Cortex of kidney (tissue), 1 donor: ENCODE measurements around the gene CHD9.
"Not testable (repeated sequence)": the region's sequence is repeated elsewhere in the genome, so short reads cannot be mapped to it uniquely, and the experiment has no call there.

Experiments
- DNase-seq: peaks from one replicate; lab custom pipeline; 2025; lab: John Stamatoyannopoulos, UW

CHD9 gene

DNA sequence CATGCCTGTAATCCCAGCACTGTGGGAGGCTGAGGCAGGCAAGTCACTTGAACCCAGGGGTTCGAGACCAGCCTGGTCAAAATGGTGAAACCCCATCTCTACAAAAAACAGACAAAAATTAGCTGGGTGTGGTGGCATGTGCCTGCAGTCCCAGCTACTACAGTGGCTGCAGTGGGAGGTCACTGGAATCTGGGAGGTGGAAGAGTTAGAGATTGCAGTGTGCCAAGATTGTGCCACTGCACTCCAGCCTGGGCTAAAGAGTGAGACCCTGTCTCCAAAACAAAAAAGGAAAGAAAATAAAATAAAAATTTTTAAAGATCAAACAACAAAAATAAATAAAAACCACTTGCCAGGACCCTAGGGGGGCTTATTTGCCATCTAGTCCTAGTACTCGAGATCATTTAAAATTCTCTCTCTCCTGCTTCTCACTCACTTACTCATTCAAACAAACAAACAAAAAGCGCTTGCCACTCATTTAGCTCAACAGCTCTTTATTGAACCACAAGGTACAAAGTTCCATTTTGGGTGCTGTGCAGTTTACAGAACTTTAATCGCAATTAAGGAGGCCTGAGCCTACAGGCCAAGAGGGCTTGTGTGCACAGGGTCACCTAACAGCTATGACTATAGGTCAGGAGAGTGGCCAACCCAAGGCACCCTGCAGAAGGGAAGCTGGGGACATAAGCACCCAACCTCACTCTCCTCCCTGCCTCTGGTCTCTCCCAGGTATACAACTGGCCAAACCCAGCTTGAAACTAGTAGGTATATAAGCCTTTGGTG lies 6.5 kb upstream of the CHD9 start:
- DNase-seq: no peak

DNA sequence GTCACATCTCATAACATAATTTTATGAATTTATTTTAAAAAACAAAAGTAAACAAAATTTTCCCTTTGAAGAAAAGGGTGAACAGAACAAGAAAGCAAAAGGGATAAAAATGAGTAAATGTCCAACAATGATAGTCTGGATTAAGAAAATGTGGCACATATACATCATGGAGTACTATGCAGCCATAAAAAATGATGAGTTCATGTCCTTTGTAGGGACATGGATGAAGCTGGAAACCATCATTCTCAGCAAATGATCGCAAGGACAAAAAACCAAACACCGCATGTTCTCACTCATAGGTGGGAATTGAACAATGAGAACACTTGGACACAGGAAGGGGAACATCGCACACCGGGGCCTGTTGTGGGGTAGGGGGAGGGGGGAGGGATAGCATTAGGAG lies 3.5 kb upstream of the CHD9 start:
- not testable (repeated sequence) for DNase-seq

DNA sequence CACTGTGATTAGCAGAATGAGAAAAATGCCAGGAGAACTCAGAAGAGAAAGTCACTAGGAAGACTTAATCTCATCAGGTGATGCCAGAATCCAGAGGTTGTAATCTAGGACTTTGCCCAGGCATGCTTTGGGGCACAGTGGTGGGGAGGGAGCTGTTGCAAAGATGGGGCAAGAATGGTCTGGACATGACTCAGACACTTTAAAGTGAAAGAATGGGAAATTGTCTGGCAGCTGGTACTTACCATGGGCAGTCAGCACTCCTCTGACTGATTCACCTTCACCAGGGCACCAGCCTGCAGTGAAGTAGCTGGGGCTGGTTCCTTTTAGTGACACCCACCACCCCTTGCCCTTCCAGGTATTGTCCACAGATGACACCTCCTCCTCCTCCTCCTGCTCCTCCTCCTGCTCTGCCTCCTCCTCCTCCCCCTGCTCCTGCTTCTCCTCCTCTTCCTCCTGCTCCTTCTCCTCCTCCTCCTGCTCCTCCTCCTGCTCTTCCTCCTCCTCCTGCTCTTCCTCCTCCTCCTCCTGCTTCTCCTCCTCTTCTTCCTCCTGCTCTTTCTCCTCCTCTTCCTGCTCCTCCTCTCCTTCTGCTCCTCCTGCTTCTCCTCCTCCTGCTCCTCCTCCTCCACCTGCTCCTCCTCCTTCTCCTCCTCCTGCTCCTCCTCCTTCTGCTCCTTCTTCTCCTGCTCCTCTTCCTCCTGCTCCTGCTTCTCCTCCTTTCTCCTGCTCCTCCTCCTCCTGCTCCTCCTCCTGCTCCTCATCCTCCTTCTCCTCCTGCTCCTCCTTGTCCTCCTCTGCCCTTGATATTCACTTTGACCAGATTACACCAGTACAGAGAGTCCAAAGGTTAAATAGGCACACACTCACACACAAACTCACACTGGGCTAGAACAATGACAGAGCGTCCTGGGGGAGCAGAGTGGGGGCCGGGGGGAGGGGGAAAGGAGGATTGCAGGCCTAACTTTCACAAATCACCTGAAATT lies 2.0 kb upstream of the CHD9 start, which contains the start of gene CHD9NB:
CHD9NB (minus strand) TSS at position 379 of the 983 bp plus-strand sequence. CDS start 8,739 bp downstream, outside the sequence.
- no peak for DNase-seq

DNA sequence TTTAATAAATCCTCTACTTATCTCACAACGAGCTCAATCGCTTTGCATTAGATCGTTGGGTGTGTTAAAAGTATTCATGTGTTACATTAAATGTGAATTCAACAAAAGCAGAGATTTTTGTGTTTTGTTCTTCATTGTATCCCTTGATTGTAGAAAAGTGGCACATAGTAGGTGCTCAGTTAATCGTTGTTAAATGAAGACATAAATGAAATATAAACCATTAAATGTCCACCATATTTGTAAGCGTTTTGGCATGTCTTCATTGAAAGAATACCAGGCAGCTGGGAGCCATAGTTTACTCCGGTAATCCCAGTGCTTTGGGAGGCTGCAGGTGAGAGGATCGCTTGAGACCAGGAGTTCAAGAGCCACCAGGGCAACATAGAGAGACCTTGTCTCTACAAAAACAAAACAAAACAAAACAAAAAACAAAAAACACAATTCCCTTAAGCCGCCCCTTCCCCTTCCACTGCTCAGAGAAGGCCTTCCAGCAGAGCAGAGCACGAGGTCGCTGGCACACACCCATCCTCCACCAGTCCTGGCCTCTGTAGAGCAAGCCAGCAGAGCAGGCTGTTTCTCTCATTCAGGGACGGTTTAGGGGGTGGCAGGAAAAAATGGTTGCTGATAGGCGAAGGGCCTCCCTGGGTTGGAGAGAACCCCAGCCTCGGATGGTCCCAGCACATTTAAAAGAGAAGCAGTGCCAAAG lies 673 bp upstream of the CHD9 start:
- no peak for DNase-seq

DNA sequence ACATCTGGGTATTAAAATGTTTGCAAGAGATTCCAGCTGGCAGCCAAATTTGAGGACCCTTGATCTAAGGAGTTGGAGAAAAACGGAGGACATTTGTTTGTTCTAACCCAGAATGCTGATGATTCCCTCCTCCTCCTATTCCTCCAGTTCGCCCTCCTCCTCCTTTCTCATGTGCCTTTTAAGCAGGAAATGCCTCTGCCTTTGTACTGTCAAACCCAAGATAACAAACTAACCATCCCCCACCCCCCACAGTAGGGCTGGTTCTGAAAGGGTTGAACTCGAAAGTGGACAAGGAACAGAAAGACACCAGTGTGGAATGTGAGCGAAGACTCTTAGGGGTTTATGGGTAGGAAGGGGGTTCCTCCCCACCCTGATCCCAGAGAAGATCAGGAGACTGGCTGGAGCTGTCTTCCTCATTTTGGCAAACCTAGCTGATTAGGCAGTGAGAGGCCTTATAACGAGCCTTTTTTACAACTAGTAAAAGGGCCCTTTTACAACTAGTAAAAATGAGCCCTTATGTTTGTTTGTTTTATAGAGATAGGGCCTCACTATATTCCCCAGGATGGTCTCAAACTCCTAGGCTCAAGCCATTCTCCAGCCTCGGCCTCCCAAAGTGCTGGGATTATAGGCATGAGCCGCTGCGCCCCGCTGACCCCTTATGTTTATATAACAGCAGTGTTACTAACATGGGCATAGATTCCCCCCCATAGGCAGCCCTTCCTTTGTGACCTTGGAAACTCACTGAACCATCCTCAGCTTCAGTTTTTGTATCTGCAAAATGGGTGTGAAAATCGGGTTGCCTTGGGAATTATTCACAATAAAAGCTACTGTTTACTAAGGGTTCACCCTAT lies 975 bp downstream of the CHD9 start:
- no peak for DNase-seq

DNA sequence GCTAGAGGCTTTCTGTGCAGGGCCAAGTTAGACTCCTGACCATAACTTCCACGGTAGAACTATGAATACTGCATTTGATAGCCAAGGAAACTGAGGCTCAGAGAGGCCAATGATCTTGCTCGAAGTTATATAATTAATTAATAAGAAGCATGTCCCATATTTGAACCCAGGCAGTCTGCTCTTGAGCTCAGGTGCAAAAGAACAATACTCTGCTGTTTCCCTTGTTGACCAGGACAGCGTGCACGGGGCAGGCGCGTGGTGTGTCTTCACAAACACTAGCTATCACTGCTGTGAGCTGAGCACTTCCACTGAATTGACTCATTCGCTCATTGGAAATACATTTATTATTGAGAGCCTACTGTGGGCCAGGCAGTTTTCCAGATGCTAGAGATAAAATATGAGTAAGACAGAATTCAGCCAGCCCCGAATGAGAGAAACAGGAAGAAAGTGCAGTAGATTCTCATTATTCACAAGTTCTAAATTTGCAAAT lies 1.6 kb downstream of the CHD9 start:
- DNase-seq: no peak

DNA sequence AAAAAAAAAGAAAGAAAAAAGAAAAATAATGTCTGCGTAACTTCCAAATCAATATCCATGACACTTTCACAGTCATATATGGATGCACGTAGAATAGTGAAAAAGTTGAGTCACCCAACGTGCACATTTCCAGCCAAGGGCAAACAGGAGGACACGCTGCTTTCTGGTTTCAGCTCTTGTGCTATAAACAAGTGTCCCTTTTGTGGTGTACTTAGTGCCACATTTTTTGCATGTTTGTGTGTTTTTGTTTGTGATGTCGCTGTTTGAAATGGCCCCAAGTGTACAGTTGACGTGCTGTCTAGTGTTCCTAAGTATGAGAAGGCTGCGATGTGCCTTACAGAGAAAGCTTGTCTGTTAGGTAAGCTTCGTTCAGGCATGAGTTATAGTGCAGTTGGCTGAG lies 2.9 kb downstream of the CHD9 start:
- no peak for DNase-seq

DNA sequence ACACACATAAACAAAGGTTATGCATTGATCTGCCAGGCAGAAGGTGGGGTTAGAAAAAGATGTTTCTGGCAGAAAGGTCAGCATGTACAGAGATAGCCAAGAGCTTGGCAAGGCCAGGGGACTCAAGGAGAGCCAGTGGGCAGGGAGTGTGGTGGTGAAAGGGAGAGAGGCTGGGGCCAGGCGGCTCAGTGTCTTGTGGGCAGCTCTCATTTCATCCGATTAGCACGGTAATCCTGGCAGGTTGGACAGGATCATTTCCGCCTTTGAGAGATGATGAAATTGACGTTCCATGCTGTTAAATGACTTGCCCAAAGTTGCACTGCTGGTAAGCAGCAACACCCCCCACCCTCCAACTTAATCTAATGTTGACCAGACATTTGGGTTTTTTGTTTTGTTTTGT lies 3.6 kb downstream of the CHD9 start:
- no peak for DNase-seq

DNA sequence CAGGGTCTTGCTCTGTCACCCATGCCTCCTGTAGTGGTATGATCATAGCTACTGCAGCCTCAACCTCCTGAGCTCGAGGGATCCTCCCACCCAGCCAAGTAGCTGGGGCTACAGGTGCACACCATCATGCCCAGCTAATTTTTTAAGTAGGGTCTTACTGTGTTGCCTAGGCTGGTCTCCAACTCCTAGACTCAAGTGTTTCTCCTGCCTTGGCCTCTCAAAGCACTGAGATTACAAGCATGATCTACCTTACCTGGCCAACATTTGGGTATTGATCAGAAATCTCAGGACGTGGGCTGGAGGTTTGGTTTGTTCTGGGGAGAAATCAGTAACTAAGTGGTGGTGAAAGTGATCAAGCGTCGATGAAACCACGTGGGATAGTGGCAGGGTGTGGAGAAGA lies 4.1 kb downstream of the CHD9 start:
- no peak for DNase-seq

DNA sequence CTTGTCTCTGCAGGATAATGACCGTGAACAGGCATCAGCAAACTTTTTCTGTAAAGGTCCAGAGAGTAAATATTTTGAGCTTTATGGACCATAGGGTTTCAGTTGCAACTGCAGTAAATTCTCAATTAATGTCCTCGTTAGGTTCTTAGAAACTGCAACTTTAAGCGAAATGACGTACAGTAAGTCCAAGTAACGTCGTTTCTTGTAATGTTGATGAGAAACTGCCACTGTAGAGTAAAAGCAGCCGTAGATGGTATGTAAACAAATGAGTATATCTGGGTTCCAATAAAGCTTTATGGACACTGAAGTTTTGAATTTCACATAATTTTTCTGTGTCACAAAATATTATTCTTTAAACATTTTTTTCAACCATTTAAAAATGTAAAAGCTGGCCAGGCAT lies 4.9 kb downstream of the CHD9 start:
- DNase-seq: no peak

DNA sequence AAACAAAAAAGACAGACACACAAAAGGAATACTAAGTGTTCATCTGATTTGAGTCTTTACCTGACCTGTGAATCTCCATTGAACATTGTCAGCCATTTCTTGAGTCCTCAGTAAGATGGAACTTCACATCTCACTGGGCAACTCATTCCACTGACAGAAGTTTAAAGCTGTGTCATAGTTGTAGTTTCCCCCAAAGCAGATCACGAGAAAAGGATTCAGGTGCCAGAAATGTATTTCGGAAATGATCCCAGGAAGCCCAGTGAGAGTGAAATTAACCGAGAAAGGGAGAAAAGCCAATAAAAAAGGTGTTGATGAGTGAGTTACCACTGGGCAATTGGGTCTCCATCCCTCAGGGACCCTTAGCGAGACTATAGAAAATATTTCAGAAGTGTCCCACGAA lies 6.5 kb downstream of the CHD9 start:
- DNase-seq: no peak

DNA sequence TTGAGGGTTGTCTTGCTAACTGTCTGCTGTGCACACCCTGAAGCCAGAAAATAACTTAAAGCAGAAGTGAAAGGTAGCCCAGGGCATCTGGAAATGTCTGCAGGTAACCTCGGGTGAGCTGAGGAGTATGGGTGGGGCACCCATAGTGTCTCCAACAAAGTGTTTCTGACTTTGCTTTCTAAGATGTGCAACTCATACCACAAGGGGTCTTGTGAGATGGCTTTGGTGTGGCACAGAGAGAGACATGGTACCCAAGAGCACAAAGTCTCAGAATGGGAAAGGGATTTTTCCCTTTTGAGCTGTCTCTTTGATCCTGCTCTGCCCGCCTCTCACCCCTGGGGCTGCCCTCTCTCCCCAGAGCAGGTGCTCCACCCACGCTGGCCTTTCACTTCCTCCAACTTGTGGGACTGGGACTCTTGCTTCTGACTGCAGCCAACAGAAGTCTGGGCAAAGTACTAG lies 6.9 kb downstream of the CHD9 start:
- no peak for DNase-seq

DNA sequence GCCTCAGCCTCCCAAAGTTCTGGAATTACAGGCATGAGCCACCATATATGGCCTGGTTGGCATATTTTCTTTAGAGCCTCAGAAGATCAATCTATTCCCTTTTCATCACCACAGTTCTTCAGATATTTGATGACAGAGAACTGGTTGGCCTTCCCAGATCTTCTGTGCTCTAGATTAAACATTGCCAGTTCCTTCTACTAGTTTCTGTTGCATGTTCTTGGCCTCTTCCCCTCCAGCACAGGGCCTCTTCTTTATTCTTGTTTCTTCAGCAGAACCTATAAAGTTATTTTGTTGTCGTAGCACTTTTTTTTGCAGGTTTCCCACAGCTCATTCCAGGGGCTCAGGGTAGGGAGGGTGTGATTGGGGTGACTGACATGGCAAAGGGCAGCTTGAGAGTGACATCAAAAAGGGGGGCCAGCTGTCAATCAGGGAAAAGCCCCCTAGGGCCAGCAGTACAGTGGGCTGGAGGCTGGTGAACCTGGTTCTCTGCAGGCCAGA lies 9.3 kb downstream of the CHD9 start:
- DNase-seq: no peak

DNA sequence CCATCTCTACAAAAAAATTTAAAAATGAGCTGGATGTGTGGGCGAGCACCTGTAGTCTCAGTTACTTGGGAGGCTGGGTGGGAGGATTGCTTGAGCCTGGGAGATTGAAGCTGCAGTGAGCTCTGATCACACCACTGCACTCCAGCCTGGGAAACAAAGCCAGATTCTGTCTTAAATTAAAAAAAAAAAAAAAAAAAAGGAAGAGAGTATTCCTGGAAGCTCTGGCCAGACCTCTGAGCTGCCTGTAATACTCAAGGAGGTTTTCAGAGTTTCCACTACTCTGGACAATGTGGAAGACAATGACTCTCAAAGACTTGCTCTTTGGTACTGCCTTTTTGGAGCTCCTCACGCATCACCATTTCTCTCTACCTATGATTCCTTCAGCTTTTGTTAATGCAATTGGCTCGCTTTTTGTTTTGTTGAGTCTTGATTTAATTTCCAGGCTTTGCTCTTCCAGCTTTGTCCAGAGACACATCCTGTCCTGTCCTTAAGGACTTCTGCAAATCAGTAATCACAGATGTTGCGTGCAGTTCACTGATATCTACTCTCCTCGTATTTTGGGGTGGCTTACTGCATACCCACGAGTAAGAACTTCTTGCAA lies 10.8 kb downstream of the CHD9 start:
- no peak for DNase-seq

DNA sequence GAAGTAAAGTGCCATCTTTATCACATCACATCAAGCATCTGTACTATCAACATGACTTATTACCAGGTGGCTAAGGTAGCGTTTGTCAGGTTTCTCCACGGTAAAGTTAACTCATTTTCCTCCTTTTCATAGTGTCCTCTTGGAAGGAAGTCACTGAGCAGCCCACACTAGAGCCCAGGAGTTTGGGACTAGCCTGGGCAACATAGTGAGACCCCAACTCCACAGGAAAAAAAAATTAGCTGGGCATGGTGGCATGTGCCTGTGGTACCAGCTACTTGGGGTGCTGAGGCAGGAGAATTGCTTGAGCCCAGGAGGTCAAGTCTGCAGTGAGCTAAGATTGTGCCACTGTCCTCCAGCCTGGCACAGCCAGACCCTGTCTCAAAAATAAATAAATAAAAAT lies 12.9 kb downstream of the CHD9 start:
- no peak for DNase-seq

DNA sequence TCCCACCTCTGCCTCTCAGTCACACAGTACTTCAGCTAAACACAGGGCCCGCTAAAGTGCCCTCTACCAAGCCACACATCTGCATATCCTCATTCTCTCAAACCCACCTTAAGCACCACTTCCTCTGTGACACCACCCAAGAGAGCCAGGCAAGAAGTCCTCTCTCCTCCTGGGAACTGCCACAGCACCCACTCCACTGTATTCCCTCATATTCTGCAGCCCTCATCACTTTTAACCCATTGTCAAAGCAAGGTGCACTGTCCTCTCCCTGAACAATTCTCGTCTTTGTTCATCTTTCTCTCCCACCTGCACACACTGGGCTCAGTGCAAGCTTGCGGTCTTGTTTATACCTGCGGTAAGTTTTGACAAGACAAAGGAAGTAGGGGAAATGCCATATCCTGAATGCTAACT lies 13.6 kb downstream of the CHD9 start:
- DNase-seq: no peak

DNA sequence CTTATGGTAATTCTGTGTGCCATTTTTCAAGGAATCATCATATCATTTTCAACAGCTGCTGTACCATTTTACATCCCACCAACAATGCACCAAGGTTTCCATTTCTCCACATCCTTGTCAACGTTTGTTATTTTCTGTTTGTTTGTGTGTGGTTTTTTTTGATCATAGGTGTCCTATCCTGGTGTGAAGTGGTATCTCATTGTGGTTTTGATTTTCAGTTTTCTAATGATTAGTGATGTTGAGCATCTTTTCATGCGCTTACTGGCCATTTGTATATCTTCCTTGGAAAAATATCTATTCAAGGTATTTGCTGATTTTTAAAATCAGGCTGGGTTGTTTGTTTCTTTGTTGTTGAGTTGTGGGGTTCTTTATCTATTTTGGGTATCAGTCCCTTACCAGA lies 15.0 kb downstream of the CHD9 start:
- DNase-seq: no peak

DNA sequence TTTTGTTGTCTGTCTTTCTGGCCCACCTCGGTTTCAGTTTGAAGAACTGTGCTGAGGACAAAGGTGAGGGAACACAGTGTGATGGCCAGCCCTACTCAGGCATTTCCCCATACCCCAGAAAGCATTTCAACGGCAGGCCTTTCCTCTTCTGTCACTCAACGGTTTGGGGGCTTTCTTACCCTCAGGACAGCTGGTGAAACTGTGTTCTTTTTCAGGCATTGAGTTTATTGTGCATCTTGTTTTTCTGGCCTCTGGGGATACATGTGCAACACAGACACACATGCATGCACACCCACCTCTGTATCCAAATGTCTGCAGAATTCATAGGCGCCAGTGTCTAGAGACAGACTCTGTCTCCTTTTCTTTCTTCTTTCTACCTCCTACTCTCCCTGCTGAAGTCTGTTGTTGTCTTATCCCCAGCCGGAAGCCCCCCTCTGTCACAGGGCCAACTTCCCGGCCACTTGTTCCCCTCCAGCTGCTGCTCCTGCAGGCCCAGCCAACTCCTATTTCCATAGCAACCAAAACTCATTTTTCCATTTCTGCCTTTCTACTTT lies 17.0 kb downstream of the CHD9 start:
- no peak for DNase-seq

DNA sequence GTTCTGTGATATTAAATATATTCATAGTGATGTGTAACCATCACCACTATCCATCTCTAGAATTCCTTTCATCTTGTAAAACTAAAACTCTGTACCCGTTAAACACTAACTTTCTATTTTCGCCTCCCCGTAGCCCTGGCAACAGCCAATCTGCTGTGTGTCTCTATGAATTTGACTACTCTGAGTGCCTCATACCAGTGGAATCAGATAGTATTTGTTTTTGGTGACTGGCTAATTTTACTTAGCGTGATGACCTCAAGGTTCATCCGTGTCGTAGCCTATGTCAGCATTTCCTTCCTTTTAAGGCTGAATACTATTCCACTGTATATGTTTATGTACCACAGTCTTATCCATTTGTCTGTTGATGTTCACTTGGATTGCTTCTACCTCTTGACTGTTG lies 18.2 kb downstream of the CHD9 start:
- no peak for DNase-seq

DNA sequence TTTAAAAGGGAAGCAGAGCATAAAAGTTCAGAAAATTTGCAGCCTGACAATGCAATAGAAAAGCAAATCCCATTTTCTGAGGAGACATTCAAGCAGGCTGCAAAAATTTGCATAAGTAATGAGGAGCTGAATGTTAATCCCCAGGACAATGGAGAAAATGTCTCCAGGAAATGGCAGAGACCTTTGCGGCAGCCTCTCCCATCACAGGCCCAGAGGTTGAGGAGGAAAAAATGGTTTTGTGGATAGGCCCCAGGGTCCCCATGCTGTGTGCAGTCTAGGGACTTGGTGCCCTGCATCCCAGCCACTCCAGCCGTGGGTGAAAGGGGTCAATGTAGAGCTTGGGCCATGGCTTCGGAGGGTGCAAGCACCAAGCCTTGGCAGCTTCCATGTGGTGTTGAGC lies 19.5 kb downstream of the CHD9 start:
- DNase-seq: not testable (repeated sequence)
